ENCODE measurements around the gene SPOCK1. TPM values are rescaled to one million over a fixed set of nuclear protein-coding genes. Genes with fewer than 3 reads are reported as not detected.

The SPOCK1 gene
- total and polyA plus RNA-seq, 2 of the 4 experiments (the other 2 are of a cell fraction), result 5.0 to 20.3 TPM

DNA sequence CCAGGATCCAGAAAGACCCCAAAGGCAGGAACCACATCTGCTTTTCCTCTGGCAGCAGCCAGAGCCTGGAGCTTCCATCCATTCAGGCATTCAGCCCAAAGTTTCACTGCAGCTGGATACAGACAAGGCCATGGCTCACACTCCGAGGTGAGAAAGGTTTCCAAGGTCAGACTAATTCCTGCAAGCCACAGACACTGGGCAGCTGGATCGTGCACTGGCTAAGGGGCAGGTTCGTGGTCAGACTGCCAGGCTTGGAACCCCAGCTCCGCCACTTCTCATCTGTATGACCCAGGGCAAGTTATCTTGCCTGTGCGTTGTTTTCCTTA is 36.9 kb downstream of the SPOCK1 start:
- no peak overlapping the region for H2AK5ac ChIP-seq (ENCODE audit: low read depth, low read length)
- no peaks in the 10 kb centered on the region for H4K20me1 ChIP-seq (ENCODE audit: insufficient read depth, low read length)
- H3K79me1 ChIP-seq (ENCODE audit: low read depth in 1 of 2, low read length in 2 of 2), result no peaks in the 10 kb centered on the region; a peak in 1 of 4 replicates
- dilution Hi-C loops (cut with HindIII; ENCODE audit: low sequenced_read_pairs, unreplicated experiment) (no loop called here), in situ Hi-C loops (cut with MboI; ENCODE audit: low sequenced_read_pairs) (no loop called here), intact Hi-C loops (cut with micrococcal nuclease) (no loop called here)
- H2AFZ ChIP-seq (replicated peaks; ENCODE audit: low read length, poor library complexity), result no peak overlapping the region
- POLR2A ChIA-PET (ENCODE audit: unreplicated experiment), result no interaction called here
- CTCF ChIA-PET, result no interaction called here
- no peak overlapping the region for H3K18ac ChIP-seq (ENCODE audit: low read depth, low read length)
- no peak overlapping the region for H2BK15ac ChIP-seq (ENCODE audit: low read depth, low read length)
- H3K14ac ChIP-seq (replicated peaks; ENCODE audit: low read depth, low read length), result no peak overlapping the region
- H2AK9ac ChIP-seq (replicated peaks; ENCODE audit: low read depth, low read length, poor library complexity), result no peak overlapping the region
- H4K8ac ChIP-seq (ENCODE audit: low read depth in 2 of 2, low read length in 2 of 2), result no peak overlapping the region
- H3K9ac ChIP-seq (ENCODE audit: low read depth, low read length), result no peak overlapping the region
- ATAC-seq (ENCODE audit: low read depth), result no peak
- H4K91ac ChIP-seq (ENCODE audit: insufficient read depth, low read depth, low read length), result no peak overlapping the region
- no peak overlapping the region for H3K4ac ChIP-seq (ENCODE audit: low read depth, low read length)
- no peak overlapping the region for H3K23ac ChIP-seq (ENCODE audit: low read depth, low read length)
- TF ChIP-seq CHD1 (IDR thresholded peaks at IDR 0.05; ENCODE audit: low read depth, low read length), result no peak
- TF ChIP-seq, protein P1, sequence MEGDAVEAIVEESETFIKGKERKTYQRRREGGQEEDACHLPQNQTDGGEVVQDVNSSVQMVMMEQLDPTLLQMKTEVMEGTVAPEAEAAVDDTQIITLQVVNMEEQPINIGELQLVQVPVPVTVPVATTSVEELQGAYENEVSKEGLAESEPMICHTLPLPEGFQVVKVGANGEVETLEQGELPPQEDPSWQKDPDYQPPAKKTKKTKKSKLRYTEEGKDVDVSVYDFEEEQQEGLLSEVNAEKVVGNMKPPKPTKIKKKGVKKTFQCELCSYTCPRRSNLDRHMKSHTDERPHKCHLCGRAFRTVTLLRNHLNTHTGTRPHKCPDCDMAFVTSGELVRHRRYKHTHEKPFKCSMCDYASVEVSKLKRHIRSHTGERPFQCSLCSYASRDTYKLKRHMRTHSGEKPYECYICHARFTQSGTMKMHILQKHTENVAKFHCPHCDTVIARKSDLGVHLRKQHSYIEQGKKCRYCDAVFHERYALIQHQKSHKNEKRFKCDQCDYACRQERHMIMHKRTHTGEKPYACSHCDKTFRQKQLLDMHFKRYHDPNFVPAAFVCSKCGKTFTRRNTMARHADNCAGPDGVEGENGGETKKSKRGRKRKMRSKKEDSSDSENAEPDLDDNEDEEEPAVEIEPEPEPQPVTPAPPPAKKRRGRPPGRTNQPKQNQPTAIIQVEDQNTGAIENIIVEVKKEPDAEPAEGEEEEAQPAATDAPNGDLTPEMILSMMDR (conservative IDR thresholded peaks at IDR 0.05; ENCODE audit: low read depth, low read length), result no peak
- TF ChIP-seq MAFK (IDR thresholded peaks at IDR 0.05; ENCODE audit: low read depth, low read length), result no peak
- TF ChIP-seq, protein P2, sequence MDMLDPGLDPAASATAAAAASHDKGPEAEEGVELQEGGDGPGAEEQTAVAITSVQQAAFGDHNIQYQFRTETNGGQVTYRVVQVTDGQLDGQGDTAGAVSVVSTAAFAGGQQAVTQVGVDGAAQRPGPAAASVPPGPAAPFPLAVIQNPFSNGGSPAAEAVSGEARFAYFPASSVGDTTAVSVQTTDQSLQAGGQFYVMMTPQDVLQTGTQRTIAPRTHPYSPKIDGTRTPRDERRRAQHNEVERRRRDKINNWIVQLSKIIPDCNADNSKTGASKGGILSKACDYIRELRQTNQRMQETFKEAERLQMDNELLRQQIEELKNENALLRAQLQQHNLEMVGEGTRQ (IDR thresholded peaks at IDR 0.05; ENCODE audit: low read depth, low read length), result no peak
- no peak for TF ChIP-seq MXI1 (IDR thresholded peaks at IDR 0.05; ENCODE audit: borderline replicate concordance, low read depth, low read length)
- no peak for TF ChIP-seq RAD21 (IDR thresholded peaks at IDR 0.05; ENCODE audit: low read length)
- no peak for TF ChIP-seq BHLHE40 (IDR thresholded peaks at IDR 0.05; ENCODE audit: low read depth, low read length)
- no peak for TF ChIP-seq FOS (IDR thresholded peaks at IDR 0.05; ENCODE audit: low read depth, low read length)
- TF ChIP-seq RCOR1 (IDR thresholded peaks at IDR 0.05; ENCODE audit: insufficient replicate concordance, low read length), result no peak
- no peak for TF ChIP-seq POLR2A (IDR thresholded peaks at IDR 0.05; ENCODE audit: low read depth, low read length)
- no peak for TF ChIP-seq NFE2L2 (IDR thresholded peaks at IDR 0.05; ENCODE audit: low read depth, low read length)
- no peak for TF ChIP-seq RFX5 (IDR thresholded peaks at IDR 0.05; ENCODE audit: low read depth, low read length)
- no peak for TF ChIP-seq CEBPB (IDR thresholded peaks at IDR 0.05; ENCODE audit: low read depth, low read length)
- no peak for TF ChIP-seq MAZ (IDR thresholded peaks at IDR 0.05; ENCODE audit: borderline replicate concordance, low read depth, low read length)
- no peak for TF ChIP-seq SMC3 (IDR thresholded peaks at IDR 0.05; ENCODE audit: low read depth, low read length)
- TF ChIP-seq, protein P3, sequence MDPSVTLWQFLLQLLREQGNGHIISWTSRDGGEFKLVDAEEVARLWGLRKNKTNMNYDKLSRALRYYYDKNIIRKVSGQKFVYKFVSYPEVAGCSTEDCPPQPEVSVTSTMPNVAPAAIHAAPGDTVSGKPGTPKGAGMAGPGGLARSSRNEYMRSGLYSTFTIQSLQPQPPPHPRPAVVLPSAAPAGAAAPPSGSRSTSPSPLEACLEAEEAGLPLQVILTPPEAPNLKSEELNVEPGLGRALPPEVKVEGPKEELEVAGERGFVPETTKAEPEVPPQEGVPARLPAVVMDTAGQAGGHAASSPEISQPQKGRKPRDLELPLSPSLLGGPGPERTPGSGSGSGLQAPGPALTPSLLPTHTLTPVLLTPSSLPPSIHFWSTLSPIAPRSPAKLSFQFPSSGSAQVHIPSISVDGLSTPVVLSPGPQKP (IDR thresholded peaks at IDR 0.05; ENCODE audit: borderline replicate concordance, low read depth, low read length), result no peak
- DNase-seq, result no peak
- no peak overlapping the region for H3K4me2 ChIP-seq (ENCODE audit: low read depth, low read length)
- no peak overlapping the region for H3K27ac ChIP-seq (ENCODE audit: insufficient read depth, low read length)
- H4K5ac ChIP-seq (ENCODE audit: low read depth, low read length), result no peak overlapping the region
- BruUV-seq (replicated peaks), result no TSS peak
- H3K9me1 ChIP-seq (ENCODE audit: insufficient read depth, low read length), result no peaks in the 10 kb centered on the region
- no peaks in the 10 kb centered on the region for H3K27me3 ChIP-seq (ENCODE audit: control insufficient read depth, insufficient read depth, low read length)
- no peak overlapping the region for H3K56ac ChIP-seq (ENCODE audit: extremely low read depth, insufficient read depth, low read length)
- H3K4me1 ChIP-seq (ENCODE audit: control insufficient read depth, insufficient read depth, low read length), result no peaks in the 10 kb centered on the region
- H2BK20ac ChIP-seq (ENCODE audit: low read depth, low read length), result no peak overlapping the region
- H3K4me3 ChIP-seq (ENCODE audit: insufficient read depth, low read depth, low read length), result no peak overlapping the region
- no peaks in the 10 kb centered on the region for H3K9me3 ChIP-seq (ENCODE audit: control insufficient read depth, insufficient read depth, low read length)
- H2BK5ac ChIP-seq (ENCODE audit: low read depth, low read length, poor library complexity, severe bottlenecking), result no peak overlapping the region
- no peaks in the 10 kb centered on the region for H3K36me3 ChIP-seq (ENCODE audit: control insufficient read depth, insufficient read depth, low read length)
- no peak overlapping the region for H2BK120ac ChIP-seq (ENCODE audit: low read depth, low read length)
- 47% methylated on average over 3 of the region's 5 CpGs; no CpG with 5 or more reads in 1 of the 2 experiments for WGBS, 2 experiments (ENCODE audit: extremely low coverage in 2 of 2, insufficient read length in 1 of 2)

Data from IMR-90 (cell line).